Thyroid gland (tissue), 4 donors: ENCODE measurements around the gene TTLL5. TPM values are rescaled to one million over a fixed set of nuclear protein-coding genes. Genes with fewer than 3 reads are reported as not detected.

Experiments used
- DNase-seq, 2 donors: peaks; one replicate each; pipeline ENCODE4 v3.0.0-alpha.2; 2019
- H3K27ac ChIP-seq, 3 donors: fragments of 200-600 bp; sonication (generic); 1 replicate in 2 of 3; 2 replicates in 1 of 3; pipeline ENCODE4 v1.5.1; 2016 to 2019; ENCODE audit warnings: mild to moderate bottlenecking in 1 of 3, moderate library complexity in 1 of 3
- H3K27me3 ChIP-seq: fragments of 200-600 bp; sonication (generic); one replicate; pipeline ENCODE4 v1.5.1; 2019
- H3K36me3 ChIP-seq, 2 donors: fragments of 200-600 bp; sonication (generic); one replicate each; pipeline ENCODE4 v1.5.1; 2016 to 2019
- H3K4me1 ChIP-seq, 2 donors: fragments of 200-600 bp; sonication (generic); one replicate each; pipeline ENCODE4 v1.5.1; 2017 to 2019
- H3K4me3 ChIP-seq, 3 donors: fragments of 200-600 bp; sonication (generic); replicated peaks in 1 of 3; 1 replicate in 2 of 3; 2 replicates in 1 of 3; pipeline ENCODE4 v1.5.1; 2016; ENCODE audit warnings: mild to moderate bottlenecking in 1 of 3
- H3K9me3 ChIP-seq: fragments of 200-600 bp; sonication (generic); one replicate; pipeline ENCODE4 v1.5.1; 2017
- CTCF ChIP-seq, 6 experiments: fragments of 200-600 bp in 3 of 6; fragments of 450-650 bp in 3 of 6; sonication (generic) in 3 of 6; IDR thresholded peaks; one replicate each; pipeline ENCODE4 v1.5.1; 2016 to 2019; ENCODE audit warnings: antibody characterized with exemption in 6 of 6, mild to moderate bottlenecking in 2 of 6, inconsistent platforms in 1 of 6, moderate library complexity in 1 of 6
- POLR2A ChIP-seq, 2 donors: fragments of 450-650 bp; IDR thresholded peaks; one replicate each; pipeline ENCODE4 v1.6.1; 2017; ENCODE audit warnings: antibody characterized with exemption in 2 of 2, mild to moderate bottlenecking in 2 of 2, moderate library complexity in 1 of 2
- WGBS, 2 donors: methylation state at CpG; one replicate each; pipeline ENCODE4 v1.1.5; 2017; 5-methylcytosine and 5-hydroxymethylcytosine counted together
- intact Hi-C: fragments of 100-400 bp; cut with DNase I; formaldehyde crosslinking; loops from one replicate; pipeline ENCODE4 v1.15.1; 2023
- total RNA-seq, 4 donors: library from RNA; depleted of rRNA; stranded (reverse); fragments of >200 nt; gene quantifications; one replicate each; pipeline ENCODE4 v1.2.3, GENCODE V29; 2016

Gene TTLL5
- total RNA-seq, 4 donors from 2014 or later: 31.8 to 65.1 (median 35.7) TPM

- H3K4me3 ChIP-seq: no peak overlapping the region
- no peaks in the 10 kb centered on the region for H3K27me3 ChIP-seq
- H3K36me3 ChIP-seq: no peaks in the 10 kb centered on the region
- TF ChIP-seq POLR2A (IDR thresholded peaks at IDR 0.05) (no peak), CTCF (IDR thresholded peaks at IDR 0.05) (no peak)
- no peak for DNase-seq
- 92 to 96% methylated on average over 7 of the region's 7 CpGs for WGBS, 2 donors
- no peak overlapping the region for H3K27ac ChIP-seq
- intact Hi-C loops: no loop called here
- peaks cover 0 to 21% of the 10 kb centered on the region in 2 donors for H3K4me1 ChIP-seq
- H3K9me3 ChIP-seq: no peaks in the 10 kb centered on the region
Measured at GRCh38 chr14:75811136-75811829, 150.2 kb downstream of the TTLL5 start.

- no peak for TF ChIP-seq POLR2A (IDR thresholded peaks at IDR 0.05)
- TF ChIP-seq CTCF (IDR thresholded peaks at IDR 0.05): no peak
- Histone ChIP-seq H3K27ac (no peak overlapping the region), H3K36me3 (no peaks in the 10 kb centered on the region), H3K27me3 (no peaks in the 10 kb centered on the region), H3K4me1 (peaks cover 0 to 14% of the 10 kb centered on the region in 2 donors), H3K4me3 (no peak overlapping the region), H3K9me3 (no peaks in the 10 kb centered on the region)
- intact Hi-C loops: no loop called here
- DNase-seq: no peak
- WGBS, 2 donors: 84 to 86% methylated on average over 7 of the region's 7 CpGs
Measured at GRCh38 chr14:75811872-75812499, 150.9 kb downstream of the TTLL5 start.

- H3K36me3 ChIP-seq: no peaks in the 10 kb centered on the region
- TF ChIP-seq CTCF (IDR thresholded peaks at IDR 0.05) (no peak), POLR2A (IDR thresholded peaks at IDR 0.05) (no peak)
- no peaks in the 10 kb centered on the region for H3K9me3 ChIP-seq
- intact Hi-C loops: no loop called here
- H3K27ac ChIP-seq: no peak overlapping the region
- peaks cover 0 to 7% of the 10 kb centered on the region in 2 donors for H3K4me1 ChIP-seq
- WGBS, 2 donors: 75 to 81% methylated on average over 4 of the region's 4 CpGs
- DNase-seq: no peak
- no peaks in the 10 kb centered on the region for H3K27me3 ChIP-seq
- H3K4me3 ChIP-seq: no peak overlapping the region
Measured at GRCh38 chr14:75812622-75813021, 151.6 kb downstream of the TTLL5 start.

GRCh38 chr14:75820761-75821160 is 159.7 kb downstream of the TTLL5 start:
- TF ChIP-seq POLR2A (IDR thresholded peaks at IDR 0.05) (no peak), CTCF (IDR thresholded peaks at IDR 0.05) (no peak)
- Histone ChIP-seq H3K27ac (no peak overlapping the region), H3K36me3 (no peaks in the 10 kb centered on the region), H3K4me3 (no peak overlapping the region), H3K27me3 (no peaks in the 10 kb centered on the region), H3K4me1 (peaks cover 12 to 43% of the 10 kb centered on the region in 2 donors), H3K9me3 (no peaks in the 10 kb centered on the region)
- intact Hi-C loops: no loop called here
- no peak for DNase-seq
- WGBS, 2 donors: 91 to 97% methylated on average over 4 of the region's 4 CpGs

GRCh38 chr14:75821831-75822521 is 160.9 kb downstream of the TTLL5 start:
- intact Hi-C loops: no loop called here
- WGBS, 2 donors: 77 to 88% methylated on average over 2 of the region's 2 CpGs
- no peaks in the 10 kb centered on the region for H3K36me3 ChIP-seq
- no peak for TF ChIP-seq POLR2A (IDR thresholded peaks at IDR 0.05)
- TF ChIP-seq CTCF (IDR thresholded peaks at IDR 0.05): no peak
- no peaks in the 10 kb centered on the region for H3K27me3 ChIP-seq
- no peak overlapping the region for H3K4me3 ChIP-seq
- peaks cover 12 to 45% of the 10 kb centered on the region in 2 donors for H3K4me1 ChIP-seq
- DNase-seq: no peak
- H3K9me3 ChIP-seq: no peaks in the 10 kb centered on the region
- no peak overlapping the region for H3K27ac ChIP-seq
